BJ (cell line): ENCODE results near the gene IQCH. TPM values are rescaled to one million over a fixed set of nuclear protein-coding genes. Genes with fewer than 3 reads are reported as not detected.

ENCODE experiments used
- CTCF ChIA-PET: fragments of 350-600 bp; formaldehyde crosslinking; extraction: SDS; loops from one replicate; lab custom pipeline; 2021; ENCODE audit warnings: antibody characterized with exemption, inconsistent platforms; lab: Yijun Ruan, JAX
- POLR2A ChIA-PET: fragments of 300-600 bp; sonication (Branson Sonifier 250); formaldehyde crosslinking; extraction: SDS; loops from one replicate; lab custom pipeline; 2021; ENCODE audit warnings: antibody characterized with exemption; lab: Charles Lee
- DNase-seq: peaks from one replicate; pipeline ENCODE4 v3.0.0-alpha.2; 2011; ENCODE audit warnings: low read depth
- H3K27me3 ChIP-seq: 2 replicates; pipeline ENCODE4 v1.6.0; 2011; ENCODE audit warnings: low read length; ENCODE audit not compliant: control insufficient read depth, insufficient read depth
- H3K36me3 ChIP-seq: 2 replicates; pipeline ENCODE4 v1.5.1; 2011; ENCODE audit warnings: low read length; ENCODE audit not compliant: control insufficient read depth, insufficient read depth
- H3K4me3 ChIP-seq: 2 replicates; pipeline ENCODE4 v1.5.1; 2011; ENCODE audit warnings: low read depth, mild to moderate bottlenecking, control low read depth, low read length
- polyA plus RNA-seq: library from polyadenylated mRNA; depleted of rRNA; stranded (reverse); fragments of >200 nt; gene quantifications from 2 replicates; pipeline ENCODE4 v1.2.3, GENCODE V29; 2011
- TF ChIP-seq, protein P1 (sequence below): IDR thresholded peaks from 2 replicates; pipeline ENCODE4 v1.5.1; 2011; ENCODE audit warnings: low read depth, mild to moderate bottlenecking, control low read depth, inconsistent platforms, low read length, moderate library complexity; ENCODE audit not compliant: insufficient read depth

The IQCH gene
- polyA plus RNA-seq, 1 experiment: 0.82 TPM

DNA sequence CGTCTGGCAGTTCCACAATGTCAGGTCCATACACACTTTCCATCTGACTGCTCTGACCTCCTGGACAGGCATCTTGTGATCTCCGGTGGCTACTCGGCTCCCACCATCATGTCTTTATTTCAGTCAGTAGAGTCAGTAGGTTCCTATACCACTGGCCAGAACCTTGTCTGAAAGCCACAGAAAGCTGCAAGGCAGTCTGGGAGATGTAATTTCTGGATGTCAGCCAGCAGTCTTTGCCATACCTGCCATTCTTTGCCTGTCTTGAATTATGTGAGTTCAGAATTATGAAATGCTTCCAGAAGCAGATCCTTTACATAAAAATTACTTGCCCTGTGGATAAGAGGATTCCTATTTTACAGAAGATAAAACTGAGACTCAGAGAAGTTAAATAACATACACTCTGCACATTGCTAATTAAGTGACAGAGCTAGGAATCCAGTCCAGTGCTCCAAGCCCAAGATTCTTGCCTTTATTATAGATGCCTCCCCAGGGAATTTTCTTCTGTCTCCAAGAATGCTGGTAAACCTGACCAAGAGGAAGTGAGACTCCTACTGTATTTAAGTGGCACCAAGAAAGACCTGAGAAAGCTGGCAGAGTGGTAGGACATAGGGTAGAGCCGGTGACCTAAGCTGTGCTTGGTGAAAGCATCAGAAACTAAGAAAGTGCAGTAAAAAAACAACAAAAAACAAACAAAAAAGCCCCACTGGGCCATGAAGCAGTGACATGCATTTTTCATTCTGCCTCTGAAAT lies 75.6 kb downstream of the IQCH start:
- Histone ChIP-seq H3K36me3 (no peaks in the 10 kb centered on the region), H3K4me3 (no peak overlapping the region), H3K27me3 (no peaks in the 10 kb centered on the region)
- POLR2A ChIA-PET: no interaction called here
- DNase-seq: no peak
- TF ChIP-seq, protein P1, sequence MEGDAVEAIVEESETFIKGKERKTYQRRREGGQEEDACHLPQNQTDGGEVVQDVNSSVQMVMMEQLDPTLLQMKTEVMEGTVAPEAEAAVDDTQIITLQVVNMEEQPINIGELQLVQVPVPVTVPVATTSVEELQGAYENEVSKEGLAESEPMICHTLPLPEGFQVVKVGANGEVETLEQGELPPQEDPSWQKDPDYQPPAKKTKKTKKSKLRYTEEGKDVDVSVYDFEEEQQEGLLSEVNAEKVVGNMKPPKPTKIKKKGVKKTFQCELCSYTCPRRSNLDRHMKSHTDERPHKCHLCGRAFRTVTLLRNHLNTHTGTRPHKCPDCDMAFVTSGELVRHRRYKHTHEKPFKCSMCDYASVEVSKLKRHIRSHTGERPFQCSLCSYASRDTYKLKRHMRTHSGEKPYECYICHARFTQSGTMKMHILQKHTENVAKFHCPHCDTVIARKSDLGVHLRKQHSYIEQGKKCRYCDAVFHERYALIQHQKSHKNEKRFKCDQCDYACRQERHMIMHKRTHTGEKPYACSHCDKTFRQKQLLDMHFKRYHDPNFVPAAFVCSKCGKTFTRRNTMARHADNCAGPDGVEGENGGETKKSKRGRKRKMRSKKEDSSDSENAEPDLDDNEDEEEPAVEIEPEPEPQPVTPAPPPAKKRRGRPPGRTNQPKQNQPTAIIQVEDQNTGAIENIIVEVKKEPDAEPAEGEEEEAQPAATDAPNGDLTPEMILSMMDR: no peak
- CTCF ChIA-PET: no interaction called here

DNA sequence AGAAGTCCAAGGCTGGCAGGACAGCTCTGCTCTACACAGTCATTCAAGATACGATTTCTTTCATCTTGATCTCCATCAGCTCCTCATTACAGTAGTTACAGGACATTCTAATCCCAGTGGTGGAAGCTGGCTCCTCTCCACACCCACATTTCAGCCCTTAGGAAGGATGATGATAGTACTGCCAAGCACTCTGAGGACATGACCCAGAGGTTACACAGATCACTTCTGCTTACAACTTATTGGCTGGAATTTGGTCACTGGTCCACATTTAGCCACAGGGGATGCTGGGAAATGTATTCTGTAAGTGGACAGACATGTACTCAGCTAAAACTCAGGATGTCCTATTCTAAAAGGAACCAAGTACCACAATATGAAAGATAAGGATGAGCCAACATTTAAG lies 77.1 kb downstream of the IQCH start:
- TF ChIP-seq, protein P1: no peak
- ChIA-PET CTCF (interaction anchor here (1.3 kb wide), 1 partner anchor 11 kb away, joined by 5 read pairs; no protein-coding TSS in a partner anchor), POLR2A (no interaction called here)
- H3K36me3 ChIP-seq: no peaks in the 10 kb centered on the region
- no peaks in the 10 kb centered on the region; the same call in 1 of the 2 replicates for H3K27me3 ChIP-seq
- DNase-seq: no peak
- no peak overlapping the region for H3K4me3 ChIP-seq

DNA sequence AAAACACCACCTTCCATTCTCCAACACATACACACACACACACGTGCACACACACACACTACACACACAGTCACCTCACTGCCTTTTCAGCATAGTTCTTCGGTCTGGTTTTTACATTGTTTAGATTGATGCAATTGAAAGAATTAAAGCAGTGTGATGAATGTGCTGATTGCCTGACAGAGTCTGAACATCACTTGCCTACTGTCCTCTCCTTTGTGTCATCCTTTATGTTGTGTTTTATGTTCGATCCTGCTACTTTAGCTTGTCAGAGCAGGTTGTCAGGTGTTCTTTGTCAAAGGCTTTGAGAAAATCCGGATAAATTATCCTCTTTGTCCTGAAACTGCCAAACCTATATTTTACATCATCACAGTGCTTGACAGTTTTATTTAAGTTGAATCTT lies 80.4 kb downstream of the IQCH start:
- CTCF ChIA-PET: no interaction called here
- TF ChIP-seq, protein P1: no peak

DNA sequence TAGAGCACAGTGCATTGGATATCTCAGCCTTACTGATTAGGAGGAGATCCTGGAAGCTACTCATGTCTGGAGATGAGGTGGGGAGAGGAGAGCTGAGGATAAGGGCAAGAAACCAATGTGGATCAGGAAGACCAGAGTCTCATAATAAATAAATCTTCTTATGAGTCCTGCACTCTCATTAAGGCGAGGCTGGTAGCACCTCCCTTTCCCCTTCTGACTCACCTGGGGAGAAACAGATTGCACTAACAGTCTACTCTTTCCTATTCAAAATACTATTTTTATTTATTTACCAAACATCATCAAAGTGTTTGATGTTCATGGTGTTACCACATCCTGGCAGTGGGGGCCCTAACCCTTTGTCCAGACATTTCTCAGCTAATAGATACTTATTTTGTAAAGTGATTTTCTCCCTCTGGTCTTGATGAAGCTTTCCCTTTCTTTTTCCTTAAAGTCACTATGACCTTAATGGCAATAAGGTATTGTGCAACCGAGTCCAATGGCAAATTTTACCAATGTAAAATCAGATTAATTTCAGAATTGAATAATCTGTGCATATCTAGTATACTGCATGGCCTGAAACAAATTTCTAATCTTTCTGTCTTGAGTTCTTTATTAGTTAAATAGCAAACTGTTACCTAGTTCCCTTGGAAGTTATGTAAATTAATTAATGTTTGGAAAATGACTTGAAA lies 81.1 kb downstream of the IQCH start:
- Histone ChIP-seq H3K4me3 (no peak overlapping the region), H3K27me3 (no peaks in the 10 kb centered on the region; the same call in 1 of the 2 replicates), H3K36me3 (no peaks in the 10 kb centered on the region)
- POLR2A ChIA-PET: no interaction called here
- TF ChIP-seq, protein P1: no peak
- CTCF ChIA-PET: no interaction called here
- no peak for DNase-seq

More for the DNA sequence above, 80.4 kb downstream of the IQCH start:
- POLR2A ChIA-PET: no interaction called here
- no peaks in the 10 kb centered on the region for H3K36me3 ChIP-seq
- H3K27me3 ChIP-seq: no peaks in the 10 kb centered on the region; the same call in 1 of the 2 replicates
- no peak for DNase-seq
- H3K4me3 ChIP-seq: no peak overlapping the region

DNA sequence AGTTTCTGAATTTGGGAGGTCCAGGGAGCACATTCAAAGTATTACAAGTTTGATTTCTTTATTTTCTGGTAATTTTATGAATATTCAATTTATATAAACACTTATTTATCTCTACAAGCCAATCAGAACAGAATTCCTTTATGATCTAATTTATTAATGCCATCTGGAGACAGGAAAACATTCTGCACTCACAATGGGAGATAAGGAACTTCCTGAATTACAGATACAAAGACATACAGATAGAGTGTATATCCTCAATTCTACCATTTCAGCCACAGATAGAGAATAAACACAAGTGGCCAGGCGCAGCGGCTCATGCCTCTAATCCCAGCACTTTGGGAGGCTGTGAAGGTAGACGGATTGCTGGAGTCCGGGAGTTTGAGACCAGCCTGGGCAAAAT lies 86.0 kb downstream of the IQCH start:
- DNase-seq: no peak
- H3K4me3 ChIP-seq: no peak overlapping the region
- CTCF ChIA-PET: interaction anchor here (0.7 kb wide), 1 partner anchor 61 kb away, joined by 3 read pairs; no protein-coding TSS in a partner anchor
- TF ChIP-seq, protein P1: no peak
- POLR2A ChIA-PET: no interaction called here
- no peaks in the 10 kb centered on the region for H3K36me3 ChIP-seq
- H3K27me3 ChIP-seq: no peaks in the 10 kb centered on the region; the same call in 1 of the 2 replicates
